HepG2 (cell line): ENCODE measurements around the gene SLC6A17. TPM values are rescaled to one million over a fixed set of nuclear protein-coding genes. Genes with fewer than 3 reads are reported as not detected.

Experiments
- ATAC-seq: fragments of 200-7000 bp; cut with Tn5 transposase; 3 replicates; pipeline ENCODE4 v1.9.1; 2020; ENCODE audit warnings: mild to moderate bottlenecking, moderate library complexity
- BruUV-seq: library from RNA; stranded (reverse); fragments of 400-500 nt; replicated peaks from 2 replicates; lab custom pipeline; 2021; lab: Mats Ljungman, UMichigan
- CTCF ChIA-PET: fragments of 300-600 bp; formaldehyde crosslinking; extraction: SDS; loops from one replicate; lab custom pipeline; 2021; ENCODE audit warnings: low total read pairs, inconsistent platforms, low intra/inter-chr PET ratio; lab: Yijun Ruan, JAX
- POLR2A ChIA-PET: fragments of 350-600 bp; sonication (Branson Sonifier 250); formaldehyde crosslinking; loops from one replicate; lab custom pipeline; 2020; ENCODE audit warnings: antibody characterized with exemption, inconsistent platforms; lab: Yijun Ruan, JAX
- DNase-seq: peaks from one replicate; pipeline ENCODE4 v3.0.0-alpha.2; 2015; ENCODE audit warnings: low spot score
- FAIRE-seq: peaks from 3 replicates; lab custom pipeline; 2011; peaks lifted over from hg19 to GRCh38; lab: Jason Lieb, UNC
- H2AFZ ChIP-seq: one replicate; pipeline ENCODE4 v1.6.1; 2011; ENCODE audit warnings: low read length, inconsistent platforms
- H3K27ac ChIP-seq: fragments of 300-600 bp; 3 replicates; pipeline ENCODE4 v1.8.0; 2011; ENCODE audit warnings: mixed run types, mild to moderate bottlenecking, mixed read lengths, low read length, inconsistent platforms; ENCODE audit not compliant: insufficient read depth; ENCODE audit errors: extremely low read length
- H3K27me3 ChIP-seq, 2 experiments: fragments of 200-600 bp in 1 of 2; 2 replicates in 1 of 2; 3 replicates in 1 of 2; pipeline versions ENCODE4 v1.6.0 to v1.8.0; 2011; ENCODE audit warnings: low read length in 2 of 2, mild to moderate bottlenecking in 2 of 2, moderate library complexity in 2 of 2, inconsistent platforms in 1 of 2; ENCODE audit not compliant: insufficient read depth in 2 of 2, control insufficient read depth in 1 of 2
- H3K36me3 ChIP-seq, 2 experiments: fragments of 200-600 bp in 1 of 2; replicated peaks in 1 of 2; 2 replicates in 1 of 2; 3 replicates in 1 of 2; pipeline versions ENCODE4 v1.5.1 to v1.8.0; 2011; ENCODE audit warnings: low read length in 2 of 2, inconsistent platforms in 1 of 2; ENCODE audit not compliant: insufficient read depth in 2 of 2, control insufficient read depth in 1 of 2
- H3K4me1 ChIP-seq: 2 replicates; pipeline ENCODE4 v1.5.1; 2012; ENCODE audit warnings: low read length, inconsistent platforms; ENCODE audit not compliant: insufficient read depth
- H3K4me2 ChIP-seq: 2 replicates; pipeline ENCODE4 v1.6.0; 2011; ENCODE audit warnings: low read depth, low read length, inconsistent platforms
- H3K4me3 ChIP-seq, 3 experiments: fragments of 200-600 bp in 1 of 3; sonication (generic), shearing (Covaris generic) in 1 of 3; replicated peaks in 1 of 3; 2 replicates each; pipeline ENCODE4 v1.5.1; 2011 to 2016; ENCODE audit warnings: low read length in 3 of 3, inconsistent platforms in 2 of 3, low read depth in 2 of 3, mild to moderate bottlenecking in 2 of 3, control low read depth in 1 of 3, mixed read lengths in 1 of 3; ENCODE audit not compliant: insufficient read depth in 1 of 3
- H3K79me2 ChIP-seq: one replicate; pipeline ENCODE4 v1.6.1; 2011; ENCODE audit warnings: low read length, inconsistent platforms; ENCODE audit not compliant: insufficient read depth
- H3K9ac ChIP-seq: 2 replicates; pipeline ENCODE4 v1.6.0; 2011; ENCODE audit warnings: mild to moderate bottlenecking, low read depth, low read length, inconsistent platforms; ENCODE audit not compliant: insufficient read depth
- H3K9me3 ChIP-seq: 2 replicates; pipeline ENCODE4 v1.5.1; 2012; ENCODE audit warnings: mild to moderate bottlenecking, low read length
- H4K20me1 ChIP-seq: 2 replicates; pipeline ENCODE4 v1.6.0; 2011; ENCODE audit warnings: inconsistent platforms, mild to moderate bottlenecking, low read length, moderate library complexity; ENCODE audit not compliant: insufficient read depth
- ATM ChIP-seq: fragments of 450-650 bp; IDR thresholded peaks from 2 replicates; pipeline ENCODE4 v1.7.1; 2017; ENCODE audit warnings: mild to moderate bottlenecking, borderline replicate concordance
- CHD2 ChIP-seq: IDR thresholded peaks from 2 replicates; pipeline ENCODE4 v1.6.1; 2011; ENCODE audit warnings: low read depth, low read length, improper control_type of control experiment
- FOXA1 ChIP-seq, 2 experiments: fragments of 450-650 bp in 1 of 2; sonication (generic) in 1 of 2; formaldehyde crosslinking in 1 of 2; IDR thresholded peaks; 2 replicates each; pipeline versions ENCODE4 v1.4.0 to v1.6.1; 2016 to 2020; ENCODE audit warnings: missing genetic modification reagents in 1 of 2
- KDM6A ChIP-seq: IDR thresholded peaks from 2 replicates; pipeline ENCODE4 v1.6.1; 2016; ENCODE audit warnings: low read depth
- KLF16 ChIP-seq, 2 experiments: sonication (generic) in 1 of 2; formaldehyde crosslinking in 1 of 2; IDR thresholded peaks; 2 replicates each; pipeline versions ENCODE4 v1.6.1 to v1.8.0; 2016 to 2023; ENCODE audit warnings: missing genetic modification reagents in 2 of 2, missing compliant biosample characterization in 1 of 2
- KMT2B ChIP-seq: IDR thresholded peaks from 2 replicates; pipeline ENCODE4 v1.6.1; 2016; ENCODE audit warnings: missing genetic modification reagents, missing compliant biosample characterization
- MBD4 ChIP-seq: IDR thresholded peaks from 2 replicates; pipeline ENCODE4 v1.6.1; 2012; ENCODE audit warnings: low read length, inconsistent platforms, borderline replicate concordance
- SCMH1 ChIP-seq: sonication (generic); formaldehyde crosslinking; IDR thresholded peaks from 2 replicates; pipeline ENCODE4 v1.9.0; 2021; ENCODE audit warnings: missing genetic modification reagents, mild to moderate bottlenecking, borderline replicate concordance
- TEAD3 ChIP-seq: optimal IDR thresholded peaks from 2 replicates; pipeline ENCODE3; 2016; ENCODE audit warnings: borderline replicate concordance
- TOPORS ChIP-seq: sonication (generic); formaldehyde crosslinking; IDR thresholded peaks from 2 replicates; pipeline ENCODE4 v1.8.0; 2023; ENCODE audit warnings: mild to moderate bottlenecking, missing genetic modification reagents
- ZBTB21 ChIP-seq: sonication (generic); formaldehyde crosslinking; IDR thresholded peaks from 2 replicates; pipeline ENCODE4 v1.4.0; 2020; ENCODE audit warnings: missing genetic modification reagents
- ZMYM3 ChIP-seq: sonication (generic); formaldehyde crosslinking; IDR thresholded peaks from 2 replicates; pipeline ENCODE4 v1.5.1; 2020; ENCODE audit warnings: mild to moderate bottlenecking, missing genetic modification reagents
- ZNF121 ChIP-seq: sonication (generic); formaldehyde crosslinking; IDR thresholded peaks from 2 replicates; pipeline ENCODE4 v1.5.0; 2020; ENCODE audit warnings: mild to moderate bottlenecking, missing genetic modification reagents
- ZNF264 ChIP-seq: sonication (generic); formaldehyde crosslinking; IDR thresholded peaks from 2 replicates; pipeline ENCODE4 v1.4.0; 2020; ENCODE audit warnings: missing genetic modification reagents
- ZNF292 ChIP-seq: sonication (generic); formaldehyde crosslinking; IDR thresholded peaks from 2 replicates; pipeline ENCODE4 v1.8.1; 2022; ENCODE audit warnings: mild to moderate bottlenecking, low read depth, missing genetic modification reagents, borderline replicate concordance
- ZNF354B ChIP-seq: sonication (generic); formaldehyde crosslinking; IDR thresholded peaks from 2 replicates; pipeline ENCODE4 v1.8.0; 2022; ENCODE audit warnings: mild to moderate bottlenecking, missing genetic modification reagents
- WGBS: methylation state at CpG from one replicate; pipeline ENCODE4 v1.1.6; 2017; ENCODE audit warnings: low lambda C conversion rate; 5-methylcytosine and 5-hydroxymethylcytosine counted together
- in situ Hi-C: cut with HindIII; loops from 2 replicates; pipeline ENCODE4 v1.10.0; 2017; ENCODE audit warnings: low pct_unique_long_range_greater_than_20kb; ENCODE audit not compliant: extremely low pct_ligation_motif_present
- intact Hi-C: fragments of 100-400 bp; cut with micrococcal nuclease; formaldehyde crosslinking; loops from one replicate; pipeline ENCODE4 v1.10.0; 2022; ENCODE audit not compliant: unreplicated experiment
- polyA plus RNA-seq, 8 experiments: library from polyadenylated mRNA; depleted of rRNA in 3 of 8; stranded (reverse) in 7 of 8; unstranded in 1 of 8; fragments of >200 nt; fragmentation: Illumina TruSeq in 4 of 8; extraction: Trizol in 4 of 8; gene quantifications; 2 replicates each; pipeline versions ENCODE4 v1.2.1 to v1.2.3, GENCODE V29; 2011 to 2016; ENCODE audit warnings: low read depth in 4 of 8, missing spikeins in 1 of 8, mixed read lengths in 1 of 8; ENCODE audit not compliant: insufficient read depth in 1 of 8
- total RNA-seq, 5 experiments: library from RNA; depleted of rRNA; stranded (reverse); fragments of >200 nt; fragmentation: Illumina TruSeq; extraction: Trizol; gene quantifications; 2 replicates each; pipeline ENCODE4 v1.2.3, GENCODE V29; 2016; ENCODE audit warnings: low read depth in 1 of 5
- TF ChIP-seq, protein P1 (sequence below): sonication (generic); formaldehyde crosslinking; IDR thresholded peaks from 2 replicates; pipeline ENCODE4 v1.8.0; 2022; ENCODE audit warnings: missing genetic modification reagents, mild to moderate bottlenecking, inconsistent platforms, borderline replicate concordance
- TF ChIP-seq, protein P2 (sequence below): sonication (generic); formaldehyde crosslinking; IDR thresholded peaks from 2 replicates; pipeline ENCODE4 v1.4.0; 2020; ENCODE audit warnings: missing genetic modification reagents

SLC6A17 gene
- total and polyA plus RNA-seq, 2 of the 13 experiments (the other 11 are each of a cell fraction or from before 2014, with no cell fraction given) = not detected

DNA sequence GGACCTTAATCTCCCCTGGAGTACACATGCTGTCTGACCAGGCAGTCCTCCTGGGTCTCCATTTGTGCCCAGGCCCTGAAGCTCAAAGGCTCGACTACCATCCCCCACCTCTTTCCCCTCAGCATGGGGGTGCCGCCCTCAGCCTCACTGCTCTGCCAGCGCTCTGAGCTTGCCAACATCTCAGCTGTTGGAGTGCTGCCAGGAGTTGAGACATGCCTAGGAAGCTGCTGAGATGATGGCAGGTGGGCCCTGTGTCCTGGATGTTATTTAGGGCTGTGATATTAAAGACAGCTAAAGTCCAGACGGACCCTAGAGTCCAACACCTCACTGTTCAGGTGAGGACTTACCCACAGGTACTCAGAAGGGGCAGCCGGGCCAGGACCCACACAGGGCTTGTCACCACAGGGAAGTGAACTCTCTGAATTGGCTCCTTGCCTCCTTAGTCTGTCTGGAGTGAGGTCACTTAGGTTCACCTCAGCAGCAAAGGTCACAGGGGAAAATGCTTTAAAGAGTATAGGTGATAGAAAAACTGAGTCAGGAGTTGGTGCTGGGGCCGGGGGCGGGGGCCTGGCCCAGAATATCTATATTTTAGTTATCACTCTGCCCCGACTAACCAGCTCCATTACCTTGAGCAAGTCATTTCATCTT is 40.1 kb downstream of the SLC6A17 start:
- TF ChIP-seq ZMYM3 (no peak), KDM6A (no peak), ZNF264 (CRISPR knock-in tag) (no peak), MBD4 (no peak), CHD2 (no peak), ZNF121 (no peak), ATM (no peak), ZBTB21 (CRISPR knock-in tag) (no peak), ZNF292 (CRISPR knock-in tag) (no peak), ZNF354B (no peak), KLF16 (CRISPR knock-in tag; IDR thresholded peaks at IDR 0.05) (no peak), FOXA1 (IDR thresholded peaks at IDR 0.05) (no peak), FOXA1 (CRISPR knock-in tag; IDR thresholded peaks at IDR 0.05) (no peak), SCMH1 (CRISPR knock-in tag) (no peak), KMT2B (no peak), TOPORS (CRISPR knock-in tag) (no peak), TEAD3 (CRISPR knock-in tag) (no peak)
- TF ChIP-seq, protein P1, sequence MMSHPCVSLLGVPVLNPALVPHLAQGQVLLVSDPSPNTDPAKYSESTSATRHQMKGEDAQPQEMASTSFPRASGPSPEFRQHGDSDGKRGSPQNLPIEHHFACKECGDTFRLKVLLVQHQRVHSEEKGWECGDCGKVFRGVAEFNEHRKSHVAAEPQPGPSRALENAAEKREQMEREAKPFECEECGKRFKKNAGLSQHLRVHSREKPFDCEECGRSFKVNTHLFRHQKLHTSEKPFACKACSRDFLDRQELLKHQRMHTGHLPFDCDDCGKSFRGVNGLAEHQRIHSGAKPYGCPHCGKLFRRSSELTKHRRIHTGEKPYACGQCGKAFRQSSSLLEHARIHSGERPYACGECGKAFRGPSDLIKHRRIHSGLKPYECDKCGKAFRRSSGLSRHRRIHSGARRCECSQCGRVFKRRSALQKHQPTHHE = no peak
- TF ChIP-seq, protein P2, sequence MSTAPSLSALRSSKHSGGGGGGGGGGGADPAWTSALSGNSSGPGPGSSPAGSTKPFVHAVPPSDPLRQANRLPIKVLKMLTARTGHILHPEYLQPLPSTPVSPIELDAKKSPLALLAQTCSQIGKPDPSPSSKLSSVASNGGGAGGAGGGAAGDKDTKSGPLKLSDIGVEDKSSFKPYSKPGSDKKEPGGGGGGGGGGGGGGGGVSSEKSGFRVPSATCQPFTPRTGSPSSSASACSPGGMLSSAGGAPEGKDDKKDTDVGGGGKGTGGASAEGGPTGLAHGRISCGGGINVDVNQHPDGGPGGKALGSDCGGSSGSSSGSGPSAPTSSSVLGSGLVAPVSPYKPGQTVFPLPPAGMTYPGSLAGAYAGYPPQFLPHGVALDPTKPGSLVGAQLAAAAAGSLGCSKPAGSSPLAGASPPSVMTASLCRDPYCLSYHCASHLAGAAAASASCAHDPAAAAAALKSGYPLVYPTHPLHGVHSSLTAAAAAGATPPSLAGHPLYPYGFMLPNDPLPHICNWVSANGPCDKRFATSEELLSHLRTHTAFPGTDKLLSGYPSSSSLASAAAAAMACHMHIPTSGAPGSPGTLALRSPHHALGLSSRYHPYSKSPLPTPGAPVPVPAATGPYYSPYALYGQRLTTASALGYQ (CRISPR knock-in tag) = no peak
- no peak for ATAC-seq
- in situ Hi-C loops (no loop called here), intact Hi-C loops (no loop called here)
- CTCF ChIA-PET = no interaction called here
- H3K79me2 ChIP-seq = no peaks in the 10 kb centered on the region
- no peak overlapping the region for H3K4me2 ChIP-seq
- H3K9me3 ChIP-seq = no peaks in the 10 kb centered on the region
- DNase-seq = no peak
- no peak overlapping the region for H3K9ac ChIP-seq
- POLR2A ChIA-PET = no interaction called here
- peaks cover 11 to 53% of the 10 kb centered on the region in 2 experiments; a peak in 4 of 5 replicates for H3K27me3 ChIP-seq
- no peaks in the 10 kb centered on the region for H4K20me1 ChIP-seq
- no TSS peak for BruUV-seq
- H3K4me3 ChIP-seq = no peak overlapping the region
- no peaks in the 10 kb centered on the region for H3K4me1 ChIP-seq
- FAIRE-seq = no peak
- no peaks in the 10 kb centered on the region for H3K36me3 ChIP-seq
- no peak overlapping the region for H2AFZ ChIP-seq
- WGBS = 0% methylated on average over 7 of the region's 8 CpGs
- no peak overlapping the region for H3K27ac ChIP-seq
